HCT116 (cell line): Measurements from ENCODE around the gene CSTPP1.

Experiments used
- CTCF ChIP-seq, 3 experiments: fragments of 200-600 bp in 1 of 3; sonication (generic) in 1 of 3; IDR thresholded peaks in 2 of 3; conservative IDR thresholded peaks in 1 of 3; 2 replicates each; pipeline ENCODE4 v1.5.1; 2012 to 2017; ENCODE audit warnings: low read depth in 2 of 3, low read length in 2 of 3, antibody characterized with exemption in 1 of 3, borderline replicate concordance in 1 of 3, control low read depth in 1 of 3, mild to moderate bottlenecking in 1 of 3, mixed read lengths in 1 of 3, mixed run types in 1 of 3, moderate library complexity in 1 of 3; ENCODE audit not compliant: insufficient read depth in 1 of 3
- EZH2 ChIP-seq: fragments of 200-600 bp; sonication (generic); IDR thresholded peaks from 2 replicates; pipeline ENCODE4 v1.6.1; 2017; ENCODE audit warnings: antibody characterized with exemption, mixed run types

DNA sequence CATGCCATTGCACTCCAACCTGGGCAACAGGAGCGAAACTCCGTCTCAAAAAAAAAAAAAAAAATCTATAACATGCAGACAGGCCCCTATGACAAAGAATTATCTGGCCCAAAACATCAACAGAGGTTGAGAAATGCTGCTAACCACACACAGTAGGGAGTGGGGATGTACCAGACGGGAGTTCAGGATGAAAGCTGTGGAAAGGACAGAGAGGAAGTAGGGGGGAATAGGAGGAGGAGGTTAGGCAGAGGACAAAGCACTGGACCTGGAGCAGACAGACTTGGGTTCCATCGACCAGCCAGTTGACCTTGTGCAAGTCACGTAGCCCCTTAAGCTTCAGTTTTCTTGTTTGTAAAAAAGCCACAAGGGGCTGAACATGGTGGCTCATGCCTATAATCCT lies 30.8 kb upstream of the CSTPP1 start:
- no peak for TF ChIP-seq CTCF (IDR thresholded peaks at IDR 0.05 in 2 of 3, conservative IDR thresholded peaks at IDR 0.05 in 1 of 3; ENCODE audit: borderline replicate concordance in 1 of 3, insufficient read depth in 1 of 3, low read depth in 2 of 3, low read length in 2 of 3)
- TF ChIP-seq EZH2: no peak
